OCI-LY3 (cell line): Measurements from ENCODE around the gene ZFP62.
A peak's percentile ranks its signal among the peaks of the same experiment; 100 is the strongest.

Experiments used
- H2AFZ ChIP-seq: fragments of 200-600, 300-600 bp; shearing (Covaris generic); 2 replicates; pipeline ENCODE4 v1.6.0; 2014; ENCODE audit warnings: antibody characterized with exemption, low read depth, low read length
- H3K27ac ChIP-seq: fragments of 200-600, 300-600 bp; sonication (generic); 2 replicates; pipeline ENCODE4 v1.5.1; 2014; ENCODE audit warnings: mild to moderate bottlenecking, low read length, moderate library complexity, mixed read lengths
- H3K27me3 ChIP-seq: fragments of 200-600, 300-600 bp; sonication (generic); 2 replicates; pipeline ENCODE4 v1.6.1; 2014; ENCODE audit warnings: low read depth, low read length, mixed read lengths
- H3K36me3 ChIP-seq: fragments of 200-600, 300-600 bp; sonication (generic); replicated peaks from 2 replicates; pipeline ENCODE3; 2014; ENCODE audit warnings: low read depth, low read length, mixed read lengths
- H3K4me1 ChIP-seq: fragments of 300-600, 200-600 bp; sonication (generic); 2 replicates; pipeline ENCODE4 v1.6.1; 2014; ENCODE audit warnings: low read length, mixed read lengths
- H3K4me2 ChIP-seq: fragments of 200-600, 300-600 bp; sonication (generic); 2 replicates; pipeline ENCODE4 v1.6.1; 2014; ENCODE audit warnings: low read length, mixed read lengths
- H3K4me3 ChIP-seq: fragments of 300-600, 200-600 bp; sonication (generic); 2 replicates; pipeline ENCODE4 v1.5.1; 2014; ENCODE audit warnings: antibody characterized with exemption, mild to moderate bottlenecking, low read length, moderate library complexity
- H3K79me2 ChIP-seq: fragments of 300-600, 200-600 bp; shearing (Covaris generic); 2 replicates; pipeline ENCODE4 v1.6.1; 2014; ENCODE audit warnings: mild to moderate bottlenecking, low read length, mixed read lengths
- H3K9ac ChIP-seq: fragments of 300-600, 200-600 bp; shearing (Covaris generic); 2 replicates; pipeline ENCODE4 v1.6.0; 2014; ENCODE audit warnings: mild to moderate bottlenecking, low read length, moderate library complexity
- H3K9me3 ChIP-seq: fragments of 200-600, 300-600 bp; shearing (Covaris generic); 2 replicates; pipeline ENCODE4 v1.6.1; 2014; ENCODE audit warnings: low read length, mixed read lengths; ENCODE audit not compliant: insufficient read depth
- H4K20me1 ChIP-seq: fragments of 200-600, 300-600 bp; sonication (generic); 2 replicates; pipeline ENCODE4 v1.6.1; 2016; ENCODE audit warnings: low read length, mixed read lengths; ENCODE audit not compliant: insufficient read depth
- CTCF ChIP-seq: fragments of 200-600, 300-600 bp; sonication (generic); IDR thresholded peaks from 2 replicates; pipeline ENCODE4 v1.5.1; 2014; ENCODE audit warnings: antibody characterized with exemption, low read length, low read depth
- EZH2phosphoT487 ChIP-seq: fragments of 200-600 bp; shearing (Covaris generic); IDR thresholded peaks from 2 replicates; pipeline ENCODE4 v1.6.1; 2018; ENCODE audit warnings: antibody characterized with exemption, mixed run types, low read depth

The ZFP62 gene

GRCh38 chr5:180865981-180866695 is 5.1 kb upstream of the ZFP62 start:
- Histone ChIP-seq H3K9ac (no peak overlapping the region), H3K4me1 (peaks cover 6% of the 10 kb centered on the region), H3K36me3 (no peaks in the 10 kb centered on the region), H3K4me3 (no peak overlapping the region), H4K20me1 (no peaks in the 10 kb centered on the region), H3K79me2 (no peaks in the 10 kb centered on the region), H3K27me3 (no peaks in the 10 kb centered on the region), H3K27ac (no peak overlapping the region), H3K4me2 (no peak overlapping the region), H2AFZ (no peak overlapping the region), H3K9me3 (no peaks in the 10 kb centered on the region)
- TF ChIP-seq CTCF (no peak), EZH2phosphoT487 (no peak)

- H3K4me1 ChIP-seq: peaks cover 10% of the 10 kb centered on the region
- no peak overlapping the region for H3K9ac ChIP-seq
- peaks cover 13% of the 10 kb centered on the region for H3K79me2 ChIP-seq
- no peak overlapping the region for H3K4me3 ChIP-seq
- no peaks in the 10 kb centered on the region for H3K27me3 ChIP-seq
- H2AFZ ChIP-seq: no peak overlapping the region
- peaks cover 7% of the 10 kb centered on the region for H3K36me3 ChIP-seq
- no peak for TF ChIP-seq CTCF
- no peak for TF ChIP-seq EZH2phosphoT487
- no peak overlapping the region for H3K4me2 ChIP-seq
- H3K9me3 ChIP-seq: no peaks in the 10 kb centered on the region
- no peaks in the 10 kb centered on the region for H4K20me1 ChIP-seq
- H3K27ac ChIP-seq: no peak overlapping the region
Observed at GRCh38 chr5:180862645-180863044, 1.6 kb upstream of the ZFP62 start.

- H2AFZ ChIP-seq: peak overlapping the region; percentile 60
- peaks cover 13% of the 10 kb centered on the region for H3K79me2 ChIP-seq
- peak overlapping the region; percentile 84 for H3K9ac ChIP-seq
- peak overlapping the region; percentile 75 for H3K27ac ChIP-seq
- no peaks in the 10 kb centered on the region for H3K27me3 ChIP-seq
- peaks cover 14% of the 10 kb centered on the region for H3K36me3 ChIP-seq
- H3K4me1 ChIP-seq: peaks cover 10% of the 10 kb centered on the region
- peak overlapping the region; percentile 81 for H3K4me3 ChIP-seq
- H4K20me1 ChIP-seq: no peaks in the 10 kb centered on the region; the same call in 1 of the 2 replicates
- peak overlapping the region; percentile 64 for H3K4me2 ChIP-seq
- peak; percentile 52 for TF ChIP-seq CTCF
- no peak for TF ChIP-seq EZH2phosphoT487
- H3K9me3 ChIP-seq: no peaks in the 10 kb centered on the region
Observed at GRCh38 chr5:180860273-180860886, 696 bp downstream of the ZFP62 start.

GRCh38 chr5:180858586-180858985 is 2.5 kb downstream of the ZFP62 start:
- H2AFZ ChIP-seq: no peak overlapping the region
- H3K9me3 ChIP-seq: no peaks in the 10 kb centered on the region
- H3K4me1 ChIP-seq: peaks cover 10% of the 10 kb centered on the region
- H3K27ac ChIP-seq: no peak overlapping the region
- H3K79me2 ChIP-seq: peaks cover 13% of the 10 kb centered on the region
- H3K27me3 ChIP-seq: no peaks in the 10 kb centered on the region
- H3K4me2 ChIP-seq: no peak overlapping the region
- peaks cover 15% of the 10 kb centered on the region for H3K36me3 ChIP-seq
- no peak overlapping the region for H3K9ac ChIP-seq
- no peak for TF ChIP-seq CTCF
- no peaks in the 10 kb centered on the region; the same call in 1 of the 2 replicates for H4K20me1 ChIP-seq
- H3K4me3 ChIP-seq: no peak overlapping the region
